Thoracic aorta (tissue), 2 donors: ENCODE data around the gene ADAMTS16. TPM values are rescaled to one million over a fixed set of nuclear protein-coding genes. Genes with fewer than 3 reads are reported as not detected.

Experiments
- ATAC-seq: fragments of 150-250 bp; one replicate; pipeline ENCODE4 v1.8.0; 2017; ENCODE audit warnings: low read depth; ENCODE audit not compliant: insufficient number of reproducible peaks, low FRiP score
- DNase-seq: peaks from one replicate; pipeline ENCODE4 v3.0.0-alpha.2; 2020; ENCODE audit warnings: low spot score
- H3K27ac ChIP-seq, 2 donors: fragments of 200-600 bp; sonication (generic); 1 replicate in 1 of 2; 2 replicates in 1 of 2; pipeline ENCODE4 v1.5.1; 2016; ENCODE audit warnings: mild to moderate bottlenecking in 2 of 2, moderate library complexity in 2 of 2
- H3K27me3 ChIP-seq: fragments of 200-600 bp; sonication (generic); replicated peaks from 2 replicates; pipeline ENCODE4 v1.6.0; 2016; ENCODE audit warnings: mild to moderate bottlenecking; ENCODE audit not compliant: insufficient read depth
- H3K36me3 ChIP-seq: fragments of 200-600 bp; sonication (generic); one replicate; pipeline ENCODE4 v1.5.1; 2016
- H3K4me1 ChIP-seq, 2 donors: fragments of 200-600 bp; sonication (generic); 1 replicate in 1 of 2; 2 replicates in 1 of 2; pipeline versions ENCODE4 v1.5.1 to v1.6.0; 2016; ENCODE audit warnings: low read depth in 2 of 2, mild to moderate bottlenecking in 1 of 2; ENCODE audit not compliant: control insufficient read depth in 1 of 2
- H3K4me3 ChIP-seq: fragments of 200-600 bp; sonication (generic); 2 replicates; pipeline ENCODE4 v1.5.1; 2016; ENCODE audit warnings: mild to moderate bottlenecking
- H3K9me3 ChIP-seq: fragments of 200-600 bp; sonication (generic); 2 replicates; pipeline ENCODE4 v1.5.1; 2016
- CTCF ChIP-seq: fragments of 200-600 bp; sonication (generic); IDR thresholded peaks from one replicate; pipeline ENCODE4 v1.5.1; 2019; ENCODE audit warnings: antibody characterized with exemption
- total RNA-seq, 2 donors: library from RNA; depleted of rRNA; stranded (reverse); fragments of >200 nt; gene quantifications; one replicate each; pipeline versions ENCODE4 v1.1.0 to v1.2.3, GENCODE V29; 2016

Gene ADAMTS16
- total RNA-seq, 2 donors from 2014 or later: not detected

- ATAC-seq (no peak), DNase-seq (no peak)
- H3K36me3 ChIP-seq: no peaks in the 10 kb centered on the region
- H3K27me3 ChIP-seq: no peaks in the 10 kb centered on the region
- H3K9me3 ChIP-seq: no peaks in the 10 kb centered on the region
- H3K27ac ChIP-seq: no peak overlapping the region
- H3K4me3 ChIP-seq: no peak overlapping the region
- TF ChIP-seq CTCF: no peak
- H3K4me1 ChIP-seq: peaks cover 0 to 8% of the 10 kb centered on the region in 2 donors
Observed at GRCh38 chr5:5275211-5275610, 135.1 kb downstream of the ADAMTS16 start.

GRCh38 chr5:5276430-5276829 is 136.3 kb downstream of the ADAMTS16 start:
- no peak for ATAC-seq
- no peak for TF ChIP-seq CTCF

GRCh38 chr5:5276951-5277517 is 136.9 kb downstream of the ADAMTS16 start:
- H3K27ac ChIP-seq: no peak overlapping the region
- no peak overlapping the region for H3K4me3 ChIP-seq
- ATAC-seq: no peak
- TF ChIP-seq CTCF: no peak
- no peaks in the 10 kb centered on the region for H3K4me1 ChIP-seq
- DNase-seq: no peak
- no peaks in the 10 kb centered on the region for H3K36me3 ChIP-seq
- H3K9me3 ChIP-seq: no peaks in the 10 kb centered on the region
- no peaks in the 10 kb centered on the region for H3K27me3 ChIP-seq

More at GRCh38 chr5:5276430-5276829, 136.3 kb downstream of the ADAMTS16 start:
- H3K27ac ChIP-seq: no peak overlapping the region
- no peaks in the 10 kb centered on the region for H3K9me3 ChIP-seq
- H3K36me3 ChIP-seq: no peaks in the 10 kb centered on the region
- no peak for DNase-seq
- no peaks in the 10 kb centered on the region for H3K27me3 ChIP-seq
- peaks cover 0 to 2% of the 10 kb centered on the region in 2 donors for H3K4me1 ChIP-seq
- no peak overlapping the region for H3K4me3 ChIP-seq

GRCh38 chr5:5278201-5278814 is 138.2 kb downstream of the ADAMTS16 start:
- TF ChIP-seq CTCF: no peak
- Histone ChIP-seq H3K36me3 (no peaks in the 10 kb centered on the region), H3K4me3 (no peak overlapping the region), H3K4me1 (no peaks in the 10 kb centered on the region), H3K27me3 (no peaks in the 10 kb centered on the region), H3K27ac (no peak overlapping the region), H3K9me3 (no peaks in the 10 kb centered on the region)
- DNase-seq (no peak), ATAC-seq (no peak)

GRCh38 chr5:5278815-5279381 is 138.8 kb downstream of the ADAMTS16 start:
- H3K27ac ChIP-seq: no peak overlapping the region
- no peaks in the 10 kb centered on the region for H3K4me1 ChIP-seq
- DNase-seq (no peak), ATAC-seq (no peak)
- H3K4me3 ChIP-seq: no peak overlapping the region
- TF ChIP-seq CTCF: no peak
- H3K9me3 ChIP-seq: no peaks in the 10 kb centered on the region
- H3K27me3 ChIP-seq: no peaks in the 10 kb centered on the region
- H3K36me3 ChIP-seq: no peaks in the 10 kb centered on the region
